ENCODE results near the gene NKX6-2.
"Not testable (repeated sequence)": the region's sequence is repeated elsewhere in the genome, so short reads cannot be mapped to it uniquely, and the experiment has no call there.

NKX6-2 gene

DNA sequence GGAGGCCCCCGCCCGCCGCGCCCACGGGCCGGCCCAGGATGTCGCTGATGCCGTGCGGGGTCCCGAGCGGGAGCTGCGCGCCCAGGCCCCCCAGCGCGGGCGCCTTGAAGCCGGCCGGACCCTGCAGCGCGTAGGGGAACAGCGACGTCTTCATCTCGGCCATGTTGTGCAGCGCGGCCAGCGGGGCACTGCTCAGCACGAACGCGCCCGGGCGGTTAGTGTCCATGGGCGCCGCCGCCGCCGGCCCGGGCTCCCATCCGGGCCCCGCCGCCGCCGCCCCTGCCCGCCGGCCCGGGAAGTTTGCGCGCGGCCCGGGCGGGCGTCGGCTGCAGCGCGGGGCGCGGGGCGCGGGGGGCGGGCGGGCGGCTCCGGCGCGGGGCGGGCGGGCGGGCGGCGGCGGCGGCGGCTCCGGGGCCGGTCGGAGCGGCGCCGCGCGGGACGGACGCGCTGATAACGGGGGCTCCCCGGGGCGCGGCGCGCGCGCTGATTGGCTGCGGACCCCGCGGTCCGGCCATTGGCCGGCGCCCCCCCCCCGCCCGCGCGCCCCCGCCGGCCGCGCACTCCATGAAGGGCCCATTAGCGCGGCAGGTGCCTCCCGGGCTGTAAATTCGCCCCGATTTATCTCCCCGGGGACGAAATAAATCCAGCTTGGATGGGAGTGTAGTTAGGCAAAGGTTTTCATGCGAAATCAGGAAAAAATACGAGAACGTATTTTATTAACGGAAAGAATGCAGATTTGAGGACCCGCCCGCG is at the start of gene NKX6-2:
NKX6-2 (minus strand) TSS at position 425 of the 753 bp plus-strand sequence; CDS start at position 226, 199 bp downstream.
- in situ Hi-C loops (cut with MboI; ENCODE audit: low sequenced_read_pairs), result no loop called here

DNA sequence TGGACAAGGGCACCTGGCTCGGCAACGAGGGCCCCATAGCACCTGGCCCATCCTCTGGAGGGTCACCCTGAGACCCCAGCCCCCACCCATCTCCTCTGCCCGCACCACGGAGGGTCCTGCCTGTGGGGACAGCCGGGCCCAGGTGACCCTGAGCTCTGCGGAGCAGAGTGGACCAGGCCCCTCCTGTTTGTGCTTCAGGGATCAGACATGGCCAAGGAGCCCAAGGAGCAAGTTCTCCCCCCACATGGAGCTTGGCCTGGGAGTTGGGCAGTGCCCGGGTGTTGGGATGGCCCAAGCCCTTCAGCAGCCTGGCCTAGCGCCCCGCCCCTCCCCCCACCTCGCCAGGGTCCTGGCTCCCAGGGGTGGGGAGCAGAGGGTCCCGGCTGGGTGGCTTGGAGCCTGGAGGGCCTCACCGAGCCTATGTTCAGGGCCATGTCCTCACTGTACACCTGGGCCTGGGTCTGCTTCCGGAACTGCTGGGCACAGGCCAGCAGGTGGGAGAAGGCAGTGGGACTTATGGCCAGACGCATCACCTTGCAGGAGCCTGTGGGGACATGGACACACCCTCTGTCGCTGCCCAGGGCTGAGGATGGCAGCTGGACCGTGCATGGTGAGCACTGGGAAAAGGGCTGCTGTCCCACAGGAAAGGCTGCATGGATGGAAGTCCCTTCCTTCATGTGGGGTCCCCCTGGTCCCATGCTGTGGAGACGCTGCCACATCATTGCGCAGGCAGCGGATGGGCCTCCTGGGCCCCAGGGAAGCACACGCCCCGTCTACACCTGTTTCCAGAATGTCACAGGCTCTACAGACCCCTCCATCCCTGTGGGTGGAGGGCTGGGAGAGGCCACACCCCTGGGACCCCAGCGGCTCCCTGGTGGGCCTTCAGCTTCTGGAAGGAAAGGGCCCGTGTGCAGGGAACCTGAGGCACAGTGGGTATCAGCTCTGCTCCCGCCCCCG is 49.2 kb upstream of the NKX6-2 start:
- in situ Hi-C loops (cut with MboI; ENCODE audit: low sequenced_read_pairs), result no loop called here

DNA sequence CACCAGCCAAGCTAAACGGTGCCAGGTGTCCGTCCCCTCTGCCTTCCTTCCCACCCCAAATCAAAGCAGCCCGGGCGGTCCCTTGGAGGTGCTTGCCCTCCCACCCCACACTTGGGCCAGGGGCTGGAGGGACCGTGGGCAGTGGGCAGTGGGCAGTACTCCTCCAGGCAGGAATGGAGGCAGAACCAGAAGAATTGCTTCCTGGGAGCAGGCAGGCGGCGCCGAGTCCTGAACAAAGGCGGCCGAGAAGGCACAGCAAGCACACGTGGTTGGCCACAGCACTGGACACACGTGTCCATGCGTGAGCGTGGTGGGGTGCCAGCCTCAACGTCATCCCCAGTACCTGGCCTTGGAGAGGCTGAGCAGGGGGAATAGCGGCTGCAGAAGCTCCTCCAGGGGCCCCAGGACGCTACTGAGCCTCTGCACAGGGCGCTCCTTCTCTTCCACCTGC is 48.4 kb upstream of the NKX6-2 start:
- in situ Hi-C loops (cut with MboI; ENCODE audit: low sequenced_read_pairs), result no loop called here

DNA sequence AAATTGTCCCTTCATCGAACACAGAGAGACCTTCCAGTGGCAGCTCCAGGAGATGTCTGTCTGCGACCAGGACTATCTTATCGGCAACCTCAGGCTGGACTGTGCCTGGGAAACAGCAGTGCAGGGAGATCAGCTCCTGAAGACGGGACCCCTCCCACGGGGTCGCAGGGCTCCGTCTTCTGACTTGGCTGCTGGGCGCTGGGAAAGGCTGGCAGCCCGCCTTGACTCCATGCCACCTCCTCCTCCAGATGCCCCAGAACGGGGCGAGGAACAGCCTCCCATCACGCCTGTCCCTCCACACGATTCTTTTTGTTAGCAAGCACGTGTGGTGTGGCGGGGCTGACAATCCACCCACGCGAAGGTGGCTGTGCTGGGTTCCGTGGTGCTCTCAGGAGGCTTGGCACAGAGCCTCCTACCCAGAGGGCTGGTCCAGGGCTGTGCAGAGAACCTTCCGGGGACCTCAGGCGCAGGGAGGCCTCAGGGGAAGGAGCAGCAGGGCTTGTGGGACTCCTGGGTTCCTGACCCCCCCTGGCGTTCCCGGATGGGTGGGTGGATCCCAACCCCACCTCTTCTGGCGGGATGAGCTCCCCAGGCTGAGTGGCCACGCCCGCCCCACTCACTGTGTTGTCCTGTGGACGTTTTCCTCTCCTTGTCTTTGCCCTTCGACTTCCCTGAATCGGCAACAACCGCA is 47.6 kb upstream of the NKX6-2 start:
- in situ Hi-C loops (cut with MboI; ENCODE audit: low sequenced_read_pairs), result no loop called here

DNA sequence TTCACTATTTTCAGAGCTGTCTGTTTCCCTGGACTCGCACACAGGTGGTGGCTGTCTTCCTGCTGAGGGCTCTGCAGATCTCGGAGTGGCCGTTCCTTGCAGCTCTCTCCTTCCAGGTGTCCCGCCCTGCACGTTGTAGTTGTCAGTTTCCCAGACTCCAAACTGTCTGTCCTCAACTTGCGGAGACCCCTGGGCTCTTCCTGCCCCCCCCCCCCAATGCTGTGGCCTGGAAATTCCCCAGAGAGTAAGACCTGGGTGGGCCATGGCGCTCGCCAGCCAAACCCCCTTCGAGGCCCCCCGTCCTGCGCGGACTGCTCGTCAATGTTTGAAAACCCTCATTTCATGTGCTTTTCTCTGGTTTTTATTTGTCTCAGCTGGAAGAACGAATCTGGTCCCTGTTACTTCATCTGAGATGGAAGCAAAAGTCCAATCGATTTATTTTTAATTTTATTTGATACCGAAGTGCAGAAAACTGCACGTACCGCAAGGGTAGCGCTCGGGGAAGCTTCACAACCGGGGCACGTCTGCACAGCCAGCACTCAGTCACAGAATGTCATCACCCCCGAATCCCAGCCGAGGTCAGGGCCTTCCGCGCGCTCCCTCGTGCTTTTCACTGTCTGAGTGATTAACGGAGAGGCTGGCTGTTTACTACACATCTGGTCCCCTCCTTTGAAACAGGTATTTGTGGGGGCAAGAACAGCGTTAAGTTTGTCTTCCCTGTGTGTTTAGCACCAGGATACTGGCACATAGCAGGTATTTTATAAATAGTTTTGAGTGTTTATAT is 46.4 kb upstream of the NKX6-2 start:
- in situ Hi-C loops (cut with MboI; ENCODE audit: low sequenced_read_pairs), result no loop called here

DNA sequence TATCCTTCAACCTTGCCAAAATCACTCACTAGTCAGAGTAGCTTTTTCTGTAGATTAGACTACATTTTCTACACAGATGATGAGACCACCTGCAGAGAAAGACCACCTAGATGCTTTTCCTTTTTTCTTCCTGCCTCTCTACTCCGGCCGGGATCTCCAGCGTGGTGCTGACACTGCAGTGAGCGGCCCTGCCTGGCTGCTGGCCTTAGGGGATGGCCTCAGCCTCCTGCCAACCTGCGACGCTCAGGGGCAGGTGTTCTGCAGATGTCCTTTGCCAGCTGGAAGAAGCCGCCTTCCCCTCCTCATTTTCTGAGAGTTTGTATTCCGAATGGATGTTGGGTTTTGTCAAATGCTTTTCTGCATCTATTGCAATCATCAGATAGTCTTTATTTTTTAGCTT is 43.5 kb upstream of the NKX6-2 start:
- in situ Hi-C loops (cut with MboI; ENCODE audit: low sequenced_read_pairs), result no loop called here

DNA sequence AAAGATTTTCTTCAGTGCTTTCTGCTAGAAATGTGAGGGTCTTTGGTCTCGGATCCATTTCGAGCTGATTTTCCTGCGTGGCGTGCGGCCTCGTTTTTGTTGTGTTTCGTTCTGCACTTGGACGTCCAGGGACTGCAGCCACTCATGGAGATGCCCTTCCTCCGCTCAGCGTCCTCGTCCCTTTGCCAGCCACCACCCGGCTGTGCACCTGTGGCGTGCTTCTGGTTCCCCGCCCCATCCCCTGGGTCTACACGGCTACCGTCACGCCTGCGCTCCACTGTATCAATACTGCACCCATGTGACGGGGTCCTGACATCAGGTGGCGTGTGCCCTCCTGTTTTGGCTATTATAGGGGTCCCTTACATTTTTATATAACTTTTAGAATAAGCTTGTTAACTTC is 42.7 kb upstream of the NKX6-2 start:
- in situ Hi-C loops (cut with MboI; ENCODE audit: low sequenced_read_pairs), result no loop called here

DNA sequence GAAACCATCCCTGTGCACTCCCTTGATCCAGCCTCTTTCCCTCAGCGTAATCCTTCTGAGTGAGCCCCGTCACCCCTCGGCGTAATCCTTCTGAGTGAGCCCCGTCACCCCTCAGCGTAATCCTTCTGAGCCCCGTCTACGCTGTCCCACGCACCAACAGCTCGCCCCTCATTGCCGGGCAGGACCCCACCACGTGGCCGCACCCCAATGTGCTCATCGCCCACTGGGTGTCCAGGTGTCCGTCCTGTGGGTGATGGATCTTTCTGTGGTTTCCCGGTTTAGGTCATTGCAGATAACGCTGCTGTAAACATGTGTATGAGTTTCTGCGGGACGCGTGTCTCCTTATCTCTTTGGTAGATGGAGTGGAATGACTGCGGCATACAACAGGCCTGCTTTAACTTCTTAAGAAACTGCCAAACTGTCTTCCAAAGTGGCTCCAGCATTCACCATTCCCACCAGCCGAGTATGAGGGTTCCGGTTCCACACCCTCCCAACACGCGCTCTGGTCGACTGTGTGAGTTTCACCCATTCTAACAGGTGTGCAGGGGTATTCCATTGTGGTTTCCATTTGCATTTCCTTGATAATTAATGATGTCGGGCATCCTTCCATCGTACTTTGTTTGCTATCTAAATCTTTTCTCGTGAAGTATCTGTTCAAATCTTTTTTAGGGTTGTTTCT is 42.1 kb upstream of the NKX6-2 start:
- in situ Hi-C loops (cut with MboI; ENCODE audit: low sequenced_read_pairs), result no loop called here

DNA sequence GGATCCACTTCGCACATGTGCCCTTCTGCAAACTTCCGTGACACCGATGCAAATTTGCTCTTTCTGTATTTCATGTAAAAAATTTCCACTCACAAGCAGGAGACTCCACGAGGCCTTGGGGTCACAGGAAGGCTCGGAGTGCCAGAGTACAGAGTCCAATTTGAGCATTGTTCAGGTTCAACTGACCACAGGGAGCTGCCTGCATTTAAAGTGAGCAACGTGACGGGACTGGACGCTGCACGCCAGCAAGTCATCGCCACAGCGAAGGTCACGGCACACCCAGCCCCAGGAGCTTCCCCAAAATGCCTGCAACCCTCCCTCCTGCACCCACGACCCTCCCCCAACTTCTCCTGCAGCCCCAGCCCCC is 41.5 kb upstream of the NKX6-2 start:
- in situ Hi-C loops (cut with MboI; ENCODE audit: low sequenced_read_pairs), result no loop called here

DNA sequence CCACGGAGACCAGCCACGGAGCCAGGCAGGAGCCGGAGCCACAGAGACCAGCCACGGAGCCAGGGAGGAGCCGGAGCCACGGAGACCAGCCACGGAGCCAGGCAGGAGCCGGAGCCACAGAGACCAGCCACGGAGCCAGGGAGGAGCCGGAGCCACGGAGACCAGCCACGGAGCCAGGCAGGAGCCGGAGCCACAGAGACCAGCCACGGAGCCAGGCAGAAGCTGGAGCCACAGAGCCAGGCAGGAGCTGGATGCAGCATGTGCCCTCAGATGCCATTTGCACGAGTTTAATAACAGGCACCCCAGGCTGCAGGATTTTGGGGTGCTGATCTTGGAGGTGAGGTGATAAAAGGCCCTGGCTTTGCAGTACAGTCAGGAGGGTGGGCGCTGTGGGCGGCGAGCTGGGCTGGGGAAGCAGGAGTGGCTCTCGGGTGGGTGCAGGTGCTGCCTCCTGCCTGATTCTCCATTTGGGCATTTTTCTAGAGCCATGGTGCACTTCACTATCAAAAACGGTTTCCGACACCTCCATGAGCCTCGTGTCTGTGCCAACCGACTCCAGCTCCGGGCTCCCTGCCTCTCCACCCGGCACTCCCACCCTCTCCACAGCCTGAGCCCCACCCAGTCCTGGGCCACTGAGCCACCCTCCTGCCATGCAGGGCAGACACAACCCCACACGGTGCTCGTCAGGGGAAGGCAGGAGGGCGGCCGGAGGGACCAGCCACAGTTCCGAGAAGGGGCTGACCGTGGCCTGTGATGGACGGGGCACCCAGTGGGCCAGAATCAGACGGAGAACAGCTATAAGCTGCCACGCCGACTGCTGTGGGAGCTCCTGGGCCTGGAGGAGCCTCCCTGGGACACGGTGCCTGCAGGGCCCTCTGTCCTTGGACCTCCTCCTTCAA is 40.8 kb upstream of the NKX6-2 start:
- in situ Hi-C loops (cut with MboI; ENCODE audit: low sequenced_read_pairs), result no loop called here

DNA sequence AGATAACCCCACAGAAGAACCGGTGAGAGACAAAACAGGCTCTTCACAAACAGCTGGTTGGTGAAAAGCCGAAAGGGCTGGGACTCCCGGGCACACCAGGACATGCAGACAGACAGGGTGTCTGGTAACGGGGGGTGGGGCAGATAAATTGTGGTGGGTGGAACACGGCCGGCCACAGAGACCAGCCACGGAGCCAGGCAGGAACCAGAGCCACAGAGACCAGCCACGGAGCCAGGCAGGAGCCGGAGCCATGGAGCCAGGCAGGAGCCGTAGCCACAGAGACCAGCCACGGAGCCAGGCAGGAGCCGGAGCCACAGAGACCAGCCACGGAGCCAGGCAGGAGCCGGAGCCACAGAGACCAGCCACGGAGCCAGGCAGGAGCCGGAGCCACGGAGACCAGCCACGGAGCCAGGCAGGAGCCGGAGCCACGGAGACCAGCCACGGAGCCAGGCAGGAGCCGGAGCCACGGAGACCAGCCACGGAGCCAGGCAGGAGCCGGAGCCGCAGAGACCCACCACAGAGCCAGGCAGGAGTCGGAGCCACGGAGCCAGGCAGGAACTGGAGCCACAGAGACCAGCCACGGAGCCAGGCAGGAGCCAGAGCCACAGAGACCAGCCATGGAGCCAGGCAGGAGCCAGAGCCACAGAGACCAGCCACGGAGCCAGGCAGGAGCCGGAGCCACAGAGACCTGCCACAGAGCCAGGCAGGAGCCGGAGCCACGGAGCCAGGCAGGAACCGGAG is 40.0 kb upstream of the NKX6-2 start:
- in situ Hi-C loops (cut with MboI; ENCODE audit: low sequenced_read_pairs), result not testable (repeated sequence)

DNA sequence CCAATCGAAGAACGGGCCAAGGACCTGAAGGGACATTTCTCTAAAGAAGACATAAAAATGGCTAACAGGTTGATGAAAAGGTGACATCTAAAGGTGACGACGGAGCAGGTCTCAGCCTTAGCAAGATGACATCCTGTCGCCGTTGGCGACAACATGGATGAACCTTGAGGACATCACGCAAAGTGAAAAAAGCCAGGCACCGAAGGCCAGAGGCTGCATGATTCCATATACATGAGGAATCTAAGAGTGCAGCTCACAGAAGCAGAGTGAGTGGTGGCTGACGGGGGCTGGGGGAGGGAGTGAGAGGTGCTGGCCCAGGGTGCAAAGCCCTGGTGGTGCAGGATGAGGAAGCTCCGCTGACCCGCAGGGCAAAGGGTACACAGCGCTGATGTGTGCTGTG is 34.1 kb upstream of the NKX6-2 start:
- in situ Hi-C loops (cut with MboI; ENCODE audit: low sequenced_read_pairs), result no loop called here

DNA sequence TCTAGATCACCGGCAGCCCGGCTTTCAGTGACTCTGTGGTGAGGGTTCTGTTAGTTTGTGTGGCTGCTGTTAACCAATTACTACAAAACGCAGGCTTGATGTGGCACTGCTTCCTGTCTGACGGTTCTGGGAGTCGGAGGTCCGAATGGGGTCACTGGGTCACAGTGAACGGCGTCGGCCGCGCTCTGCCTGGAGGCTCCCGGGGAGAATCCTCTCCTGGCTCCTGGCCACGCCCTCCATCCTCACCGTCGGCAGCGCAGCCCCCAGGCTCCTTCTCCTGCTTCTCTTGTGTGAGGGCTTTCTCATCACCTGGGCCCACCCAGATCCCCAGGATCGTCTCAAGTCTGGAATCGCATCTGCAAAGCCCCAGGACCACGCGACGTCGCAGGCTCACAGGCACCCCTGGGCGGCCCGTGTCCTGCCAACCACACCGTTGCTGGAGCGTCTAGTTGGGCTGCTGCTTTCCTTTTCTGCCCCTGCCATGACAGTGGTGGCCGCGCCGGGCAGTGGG is 31.8 kb upstream of the NKX6-2 start:
- in situ Hi-C loops (cut with MboI; ENCODE audit: low sequenced_read_pairs), result no loop called here

DNA sequence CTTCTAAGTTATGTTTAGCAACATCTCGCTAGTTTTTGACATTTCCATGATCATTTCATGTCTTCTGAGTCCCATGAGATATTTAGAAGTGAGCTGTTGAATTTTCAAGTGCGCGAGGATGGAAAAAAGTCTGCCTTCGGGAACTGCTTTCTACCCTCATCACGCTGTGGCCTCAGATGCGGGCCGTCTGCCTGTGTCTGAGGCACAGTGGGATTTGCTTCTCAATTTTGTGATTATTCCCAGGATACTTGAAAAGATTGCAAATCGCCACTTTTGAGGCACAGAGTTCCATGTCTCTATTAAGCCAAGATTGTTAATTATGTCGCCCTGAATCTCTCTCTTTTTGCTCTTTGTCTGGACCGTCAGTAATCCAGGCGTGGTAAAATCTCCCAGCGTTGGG is 30.8 kb upstream of the NKX6-2 start:
- in situ Hi-C loops (cut with MboI; ENCODE audit: low sequenced_read_pairs), result no loop called here

DNA sequence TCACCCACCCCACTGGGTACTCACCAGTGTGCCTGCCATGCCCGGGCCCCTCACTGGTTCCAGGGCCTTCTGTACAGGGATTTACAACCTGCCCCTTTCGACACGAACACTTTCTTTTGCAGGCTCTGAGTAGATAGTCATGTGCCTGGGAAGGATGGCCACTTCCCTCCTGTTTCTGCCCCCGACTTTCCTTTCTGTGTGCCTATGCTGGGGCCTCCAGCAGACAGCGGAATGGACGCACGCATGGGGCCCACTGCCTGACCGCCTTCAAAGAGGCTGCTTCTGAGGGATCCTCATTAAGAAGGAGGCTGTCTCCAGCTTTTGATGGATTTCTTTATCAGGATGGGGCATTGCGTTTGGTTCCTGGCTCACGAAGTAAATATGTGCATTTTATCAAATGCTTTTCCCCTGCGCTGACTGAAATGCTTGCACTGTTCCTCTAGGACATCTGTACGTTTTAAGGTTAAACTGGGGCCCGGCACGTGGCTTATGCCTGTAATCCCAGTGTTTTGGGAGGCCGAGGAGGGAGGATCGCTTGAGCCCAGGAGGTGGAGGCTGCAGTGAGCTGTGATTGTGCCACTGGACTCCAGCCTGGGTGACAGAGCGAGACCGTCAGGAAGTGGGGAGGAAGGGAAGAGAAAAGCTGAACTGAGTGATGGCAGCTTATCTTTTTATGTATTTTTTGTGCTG is 29.4 kb upstream of the NKX6-2 start:
- in situ Hi-C loops (cut with MboI; ENCODE audit: low sequenced_read_pairs), result no loop called here

DNA sequence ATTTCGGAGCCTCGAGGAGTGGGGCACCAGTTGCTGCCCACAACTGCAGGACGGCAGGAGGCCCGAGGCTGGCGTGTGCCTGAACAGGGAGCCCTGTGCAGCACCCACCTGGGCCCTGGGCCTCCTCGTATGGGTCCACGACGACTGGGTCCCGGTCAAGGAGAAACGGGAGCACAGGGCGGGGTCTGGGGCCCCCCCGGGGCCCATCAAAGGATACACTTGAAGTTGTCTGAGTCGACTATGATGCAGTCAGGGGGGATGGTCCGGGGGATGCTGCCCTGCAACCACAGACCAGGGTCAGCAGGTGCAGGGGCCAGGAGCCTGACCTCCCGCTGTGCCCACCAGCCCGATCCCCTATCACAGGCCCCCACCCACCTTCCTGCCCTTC is 28.5 kb upstream of the NKX6-2 start:
- in situ Hi-C loops (cut with MboI; ENCODE audit: low sequenced_read_pairs), result no loop called here

Data from HL-60/S4 treated with retinoic acid at 250 ng/mL for 4 days and 3 days (cell line).